ENCODE data around the gene ABTB1. TPM values are rescaled to one million over a fixed set of nuclear protein-coding genes. Genes with fewer than 3 reads are reported as not detected.

The ABTB1 gene
- total RNA-seq, 2 experiments from 2014 or later, result 4.4 to 14.5 TPM

- H3K27ac ChIP-seq (ENCODE audit: low read depth, low read length, poor library complexity, severe bottlenecking), result no peak overlapping the region
- H3K79me2 ChIP-seq (ENCODE audit: insufficient read depth, low read depth, low read length), result no peaks in the 10 kb centered on the region
- ChIA-PET POLR2A (no interaction called here), CTCF (ENCODE audit: unreplicated experiment) (interaction anchor here (1.0 kb wide), 1 partner anchor 174 kb away, joined by 3 read pairs; no protein-coding TSS in a partner anchor)
- no peaks in the 10 kb centered on the region for H3K9me3 ChIP-seq (ENCODE audit: low read length)
- peaks cover 18% of the 10 kb centered on the region; the same call in 1 of the 2 replicates for H3K36me3 ChIP-seq (ENCODE audit: insufficient read depth, low read length)
- no peak for DNase-seq (ENCODE audit: low spot score)
- BruUV-seq (replicated peaks), result no TSS peak
- no peak overlapping the region for H3K4me3 ChIP-seq (ENCODE audit: low read depth, low read length, poor library complexity, severe bottlenecking)
- no peak for TF ChIP-seq EZH2phosphoT487 (IDR thresholded peaks at IDR 0.05; ENCODE audit: borderline replicate concordance, low read depth, low read length)
- H2AFZ ChIP-seq (ENCODE audit: low read length), result no peak overlapping the region
- no peaks in the 10 kb centered on the region for H4K20me1 ChIP-seq (ENCODE audit: insufficient read depth, low read length)
- H3K4me2 ChIP-seq (ENCODE audit: low read length), result no peak overlapping the region
- intact Hi-C loops (cut with micrococcal nuclease; ENCODE audit: unreplicated experiment), result no loop called here
- H3K9me2 ChIP-seq (ENCODE audit: insufficient read depth, low read length), result no peaks in the 10 kb centered on the region
- H3K4me1 ChIP-seq (ENCODE audit: insufficient read depth, low read length, poor library complexity, severe bottlenecking), result no peaks in the 10 kb centered on the region
These were observed 11.2 kb upstream of the ABTB1 start for GRCh38 chr3:127661600-127661999.

GRCh38 chr3:127662001-127662469 is 10.7 kb upstream of the ABTB1 start:
- BruUV-seq (replicated peaks), result no TSS peak
- Histone ChIP-seq H3K9me3 (ENCODE audit: low read length) (no peaks in the 10 kb centered on the region), H3K4me3 (ENCODE audit: low read depth, low read length, poor library complexity, severe bottlenecking) (no peak overlapping the region), H3K79me2 (ENCODE audit: insufficient read depth, low read depth, low read length) (no peaks in the 10 kb centered on the region), H4K20me1 (ENCODE audit: insufficient read depth, low read length) (no peaks in the 10 kb centered on the region), H3K4me2 (ENCODE audit: low read length) (no peak overlapping the region), H3K9me2 (ENCODE audit: insufficient read depth, low read length) (no peaks in the 10 kb centered on the region), H3K27ac (ENCODE audit: low read depth, low read length, poor library complexity, severe bottlenecking) (no peak overlapping the region), H2AFZ (ENCODE audit: low read length) (no peak overlapping the region), H3K4me1 (ENCODE audit: insufficient read depth, low read length, poor library complexity, severe bottlenecking) (no peaks in the 10 kb centered on the region), H3K36me3 (ENCODE audit: insufficient read depth, low read length) (peaks cover 18% of the 10 kb centered on the region; the same call in 1 of the 2 replicates)
- no peak for TF ChIP-seq CTCF (conservative IDR thresholded peaks at IDR 0.05; ENCODE audit: low read length)
- no peak for TF ChIP-seq EZH2phosphoT487 (IDR thresholded peaks at IDR 0.05; ENCODE audit: borderline replicate concordance, low read depth, low read length)
- intact Hi-C loops (cut with micrococcal nuclease; ENCODE audit: unreplicated experiment), result no loop called here
- POLR2A ChIA-PET, result no interaction called here
- CTCF ChIA-PET (ENCODE audit: unreplicated experiment), result interaction anchor here (1.0 kb wide), 1 partner anchor 174 kb away, joined by 3 read pairs; no protein-coding TSS in a partner anchor
- DNase-seq (ENCODE audit: low spot score), result no peak

GRCh38 chr3:127663151-127663550 is 9.6 kb upstream of the ABTB1 start:
- H3K4me2 ChIP-seq (ENCODE audit: low read length), result no peak overlapping the region

More at GRCh38 chr3:127663151-127663550, 9.6 kb upstream of the ABTB1 start:
- no peak overlapping the region for H2AFZ ChIP-seq (ENCODE audit: low read length)
- H4K20me1 ChIP-seq (ENCODE audit: insufficient read depth, low read length), result no peaks in the 10 kb centered on the region
- CTCF ChIA-PET (ENCODE audit: unreplicated experiment), result no interaction called here
- BruUV-seq (replicated peaks), result no TSS peak
- no peaks in the 10 kb centered on the region for H3K4me1 ChIP-seq (ENCODE audit: insufficient read depth, low read length, poor library complexity, severe bottlenecking)
- peaks cover 18% of the 10 kb centered on the region; the same call in 1 of the 2 replicates for H3K36me3 ChIP-seq (ENCODE audit: insufficient read depth, low read length)
- no peaks in the 10 kb centered on the region for H3K9me2 ChIP-seq (ENCODE audit: insufficient read depth, low read length)
- DNase-seq (ENCODE audit: low spot score), result no peak
- no peak overlapping the region for H3K4me3 ChIP-seq (ENCODE audit: low read depth, low read length, poor library complexity, severe bottlenecking)
- no peaks in the 10 kb centered on the region for H3K9me3 ChIP-seq (ENCODE audit: low read length)
- POLR2A ChIA-PET, result no interaction called here
- no peaks in the 10 kb centered on the region for H3K79me2 ChIP-seq (ENCODE audit: insufficient read depth, low read depth, low read length)
- no peak overlapping the region for H3K27ac ChIP-seq (ENCODE audit: low read depth, low read length, poor library complexity, severe bottlenecking)
- intact Hi-C loops (cut with micrococcal nuclease; ENCODE audit: unreplicated experiment), result no loop called here
- TF ChIP-seq EZH2phosphoT487 (IDR thresholded peaks at IDR 0.05; ENCODE audit: borderline replicate concordance, low read depth, low read length) (no peak), CTCF (conservative IDR thresholded peaks at IDR 0.05; ENCODE audit: low read length) (no peak)

Data from OCI-LY7 (cell line).